SU-DHL-6 (cell line): ENCODE data around the gene PITX2.

Source experiments
- H2AFZ ChIP-seq: fragments of 200-600 bp; sonication (generic); 2 replicates; pipeline ENCODE4 v1.6.1; 2014; ENCODE audit warnings: low read depth, mild to moderate bottlenecking, moderate library complexity, mixed read lengths, antibody characterized with exemption, low read length; ENCODE audit not compliant: severe bottlenecking
- H3F3A ChIP-seq: fragments of 200-600 bp; shearing (Covaris generic); 2 replicates; pipeline ENCODE4 v1.6.0; 2016; ENCODE audit warnings: antibody characterized with exemption, mild to moderate bottlenecking; ENCODE audit not compliant: insufficient read depth
- H3K27ac ChIP-seq: fragments of 200-600 bp; sonication (generic); 2 replicates; pipeline ENCODE4 v1.5.1; 2016; ENCODE audit warnings: low read depth, mild to moderate bottlenecking, low read length, moderate library complexity, mixed read lengths
- H3K27me3 ChIP-seq: fragments of 200-600 bp; sonication (generic), shearing (Covaris generic); 2 replicates; pipeline ENCODE4 v1.6.0; 2014; ENCODE audit warnings: mild to moderate bottlenecking, low read length
- H3K36me3 ChIP-seq: fragments of 200-600 bp; sonication (generic); 2 replicates; pipeline ENCODE4 v1.6.1; 2014; ENCODE audit warnings: mild to moderate bottlenecking, low read length, mixed read lengths
- H3K4me2 ChIP-seq: fragments of 300-600, 200-600 bp; shearing (Covaris generic), sonication (generic); 2 replicates; pipeline ENCODE4 v1.6.0; 2014; ENCODE audit warnings: low read length, low read depth, mild to moderate bottlenecking; ENCODE audit not compliant: poor library complexity, severe bottlenecking
- H3K4me3 ChIP-seq: fragments of 200-600 bp; sonication (generic); 2 replicates; pipeline ENCODE4 v1.5.1; 2014; ENCODE audit warnings: antibody characterized with exemption, low read length, mild to moderate bottlenecking, mixed read lengths; ENCODE audit not compliant: insufficient read depth, poor library complexity, severe bottlenecking
- H3K79me2 ChIP-seq: fragments of 200-600 bp; sonication (generic); 2 replicates; pipeline ENCODE4 v1.6.1; 2014; ENCODE audit warnings: mild to moderate bottlenecking, low read length, moderate library complexity; ENCODE audit not compliant: insufficient read depth
- H3K9ac ChIP-seq: fragments of 200-600 bp; sonication (generic); 2 replicates; pipeline ENCODE4 v1.7.0; 2014; ENCODE audit warnings: mild to moderate bottlenecking, low read length
- H3K9me2 ChIP-seq: fragments of 200-600 bp; sonication (generic); replicated peaks from 2 replicates; pipeline ENCODE4 v1.6.1; 2014; ENCODE audit warnings: low read length; ENCODE audit not compliant: insufficient read depth
- H3K9me3 ChIP-seq: fragments of 200-600 bp; sonication (generic); 2 replicates; pipeline ENCODE4 v1.6.1; 2014; ENCODE audit warnings: low read length, mixed read lengths; ENCODE audit not compliant: insufficient read depth
- H4K20me1 ChIP-seq: fragments of 200-600 bp; sonication (generic); 2 replicates; pipeline ENCODE4 v1.6.1; 2014; ENCODE audit warnings: low read depth, mild to moderate bottlenecking, antibody characterized with exemption, low read length, moderate library complexity, mixed read lengths
- EZH2phosphoT487 ChIP-seq: fragments of 200-600 bp; sonication (generic), shearing (Covaris generic); conservative IDR thresholded peaks from 2 replicates; pipeline ENCODE4 v1.6.1; 2018; ENCODE audit warnings: mild to moderate bottlenecking, antibody characterized with exemption, low read length, moderate library complexity, mixed read lengths
- TF ChIP-seq, protein P1 (sequence below): fragments of 200-600 bp; sonication (generic); IDR thresholded peaks from one replicate; pipeline ENCODE4 v1.5.1; 2017; ENCODE audit warnings: antibody characterized with exemption, mild to moderate bottlenecking, low read length, moderate library complexity; ENCODE audit not compliant: insufficient read depth, poor library complexity, severe bottlenecking

The PITX2 gene

DNA sequence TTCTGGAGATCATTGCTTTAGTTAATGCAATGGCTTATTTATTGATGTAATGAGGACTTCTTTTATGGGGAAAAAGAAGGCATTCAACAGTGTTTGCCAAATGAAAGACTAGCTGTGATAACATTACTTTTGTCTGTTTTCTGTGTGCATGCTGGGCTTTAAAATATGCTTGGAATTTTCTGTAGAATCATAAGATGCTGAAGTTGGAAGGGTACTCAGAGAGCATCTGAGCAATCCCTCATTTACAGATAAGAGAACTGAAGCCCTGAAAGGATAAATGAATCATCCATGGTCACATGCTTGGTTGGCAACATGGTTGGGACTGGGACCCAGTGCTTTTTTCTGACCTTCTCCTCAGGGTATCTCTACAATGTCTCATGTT is 31.4 kb upstream of the PITX2 start:
- no peaks in the 10 kb centered on the region for H3K9me3 ChIP-seq
- no peak overlapping the region for H3K4me2 ChIP-seq
- H3K36me3 ChIP-seq, result no peaks in the 10 kb centered on the region
- H4K20me1 ChIP-seq, result no peaks in the 10 kb centered on the region
- no peak overlapping the region for H3K9ac ChIP-seq
- H3K9me2 ChIP-seq, result no peaks in the 10 kb centered on the region
- no peak overlapping the region for H2AFZ ChIP-seq
- TF ChIP-seq, protein P1, sequence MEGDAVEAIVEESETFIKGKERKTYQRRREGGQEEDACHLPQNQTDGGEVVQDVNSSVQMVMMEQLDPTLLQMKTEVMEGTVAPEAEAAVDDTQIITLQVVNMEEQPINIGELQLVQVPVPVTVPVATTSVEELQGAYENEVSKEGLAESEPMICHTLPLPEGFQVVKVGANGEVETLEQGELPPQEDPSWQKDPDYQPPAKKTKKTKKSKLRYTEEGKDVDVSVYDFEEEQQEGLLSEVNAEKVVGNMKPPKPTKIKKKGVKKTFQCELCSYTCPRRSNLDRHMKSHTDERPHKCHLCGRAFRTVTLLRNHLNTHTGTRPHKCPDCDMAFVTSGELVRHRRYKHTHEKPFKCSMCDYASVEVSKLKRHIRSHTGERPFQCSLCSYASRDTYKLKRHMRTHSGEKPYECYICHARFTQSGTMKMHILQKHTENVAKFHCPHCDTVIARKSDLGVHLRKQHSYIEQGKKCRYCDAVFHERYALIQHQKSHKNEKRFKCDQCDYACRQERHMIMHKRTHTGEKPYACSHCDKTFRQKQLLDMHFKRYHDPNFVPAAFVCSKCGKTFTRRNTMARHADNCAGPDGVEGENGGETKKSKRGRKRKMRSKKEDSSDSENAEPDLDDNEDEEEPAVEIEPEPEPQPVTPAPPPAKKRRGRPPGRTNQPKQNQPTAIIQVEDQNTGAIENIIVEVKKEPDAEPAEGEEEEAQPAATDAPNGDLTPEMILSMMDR, result no peak
- TF ChIP-seq EZH2phosphoT487, result no peak
- no peaks in the 10 kb centered on the region for H3F3A ChIP-seq
- no peaks in the 10 kb centered on the region for H3K27me3 ChIP-seq
- H3K79me2 ChIP-seq, result no peaks in the 10 kb centered on the region
- no peak overlapping the region for H3K4me3 ChIP-seq
- H3K27ac ChIP-seq, result no peak overlapping the region

DNA sequence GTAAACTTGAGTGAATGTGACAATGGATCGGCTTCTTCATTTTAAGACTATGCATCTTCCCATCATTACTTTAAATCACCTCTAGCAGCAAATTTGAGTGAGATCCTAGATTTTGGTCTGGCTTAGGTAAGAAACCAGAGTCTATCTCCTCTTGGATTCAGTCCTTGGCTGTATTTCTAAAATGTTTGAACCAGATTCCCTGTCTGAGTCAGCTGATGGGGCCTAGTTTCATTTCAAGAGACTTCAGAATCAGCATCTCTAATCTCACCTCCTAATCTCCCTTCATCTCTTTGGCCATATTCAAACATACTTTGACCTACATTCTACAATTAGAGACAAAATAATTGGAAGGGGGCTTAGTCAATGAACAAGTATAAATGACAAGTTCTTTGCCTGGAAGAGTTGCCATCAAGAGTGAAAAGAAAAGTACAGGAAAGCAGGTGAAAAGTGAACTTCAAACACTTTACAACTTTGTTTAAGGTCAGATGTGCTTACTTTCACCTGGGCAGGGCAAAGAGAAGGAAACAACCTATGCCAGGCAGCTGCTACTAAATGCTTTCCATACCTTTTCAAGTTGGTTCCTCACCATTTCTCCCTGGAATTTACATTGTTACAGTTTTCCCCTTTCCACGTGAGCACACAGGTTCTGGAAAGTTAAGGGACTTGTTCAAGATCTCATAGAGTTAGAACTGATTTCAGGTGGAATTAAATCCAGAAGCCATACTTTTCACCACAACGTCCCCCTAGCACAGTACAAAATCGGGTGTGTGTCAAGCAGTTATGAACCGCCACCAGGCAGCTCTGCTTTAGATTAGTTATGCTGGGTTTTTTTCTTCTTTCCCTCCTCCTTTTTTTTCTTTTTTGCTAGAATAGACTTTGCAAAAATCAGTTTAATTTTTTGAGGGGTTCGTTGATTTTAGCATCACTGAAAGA is 30.7 kb upstream of the PITX2 start:
- no peaks in the 10 kb centered on the region for H3K79me2 ChIP-seq
- no peak overlapping the region for H3K27ac ChIP-seq
- TF ChIP-seq EZH2phosphoT487, result no peak
- TF ChIP-seq, protein P1, result no peak
- H3K4me3 ChIP-seq, result no peak overlapping the region
- no peak overlapping the region for H3K9ac ChIP-seq
- no peaks in the 10 kb centered on the region for H3K27me3 ChIP-seq
- no peak overlapping the region for H2AFZ ChIP-seq
- no peaks in the 10 kb centered on the region for H3K9me3 ChIP-seq
- no peaks in the 10 kb centered on the region for H3K9me2 ChIP-seq
- H4K20me1 ChIP-seq, result no peaks in the 10 kb centered on the region
- no peaks in the 10 kb centered on the region for H3F3A ChIP-seq
- H3K36me3 ChIP-seq, result no peaks in the 10 kb centered on the region
- no peak overlapping the region for H3K4me2 ChIP-seq

DNA sequence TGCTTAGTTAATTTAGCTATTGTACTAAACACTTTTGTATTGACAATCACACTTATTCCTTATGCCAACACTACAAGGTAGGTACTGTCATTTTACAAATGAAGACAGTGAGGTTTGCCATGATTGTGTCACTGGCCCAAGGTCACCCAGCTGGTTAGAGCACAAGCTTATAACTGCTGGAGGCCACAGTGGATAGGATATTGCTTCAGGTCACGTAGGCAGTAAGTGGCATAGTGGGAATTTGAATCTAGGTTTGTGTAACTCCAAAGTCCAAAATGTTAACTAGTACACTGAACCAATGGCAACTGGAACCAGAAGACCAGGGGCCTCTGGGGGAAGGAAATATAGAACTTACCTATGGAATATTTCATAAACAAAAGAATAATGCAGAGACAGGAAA is 21.1 kb upstream of the PITX2 start:
- Histone ChIP-seq H3K9me2 (no peaks in the 10 kb centered on the region), H3K9ac (no peak overlapping the region), H3K4me3 (no peak overlapping the region), H3K27ac (no peak overlapping the region), H3K27me3 (no peaks in the 10 kb centered on the region), H3K9me3 (no peaks in the 10 kb centered on the region), H3K36me3 (no peaks in the 10 kb centered on the region), H2AFZ (no peak overlapping the region), H3K4me2 (no peak overlapping the region), H3K79me2 (no peaks in the 10 kb centered on the region), H4K20me1 (no peaks in the 10 kb centered on the region), H3F3A (no peaks in the 10 kb centered on the region)
- TF ChIP-seq EZH2phosphoT487, result no peak
- TF ChIP-seq, protein P1, result no peak
